ENCODE measurements around the gene ZFP92.

DNA sequence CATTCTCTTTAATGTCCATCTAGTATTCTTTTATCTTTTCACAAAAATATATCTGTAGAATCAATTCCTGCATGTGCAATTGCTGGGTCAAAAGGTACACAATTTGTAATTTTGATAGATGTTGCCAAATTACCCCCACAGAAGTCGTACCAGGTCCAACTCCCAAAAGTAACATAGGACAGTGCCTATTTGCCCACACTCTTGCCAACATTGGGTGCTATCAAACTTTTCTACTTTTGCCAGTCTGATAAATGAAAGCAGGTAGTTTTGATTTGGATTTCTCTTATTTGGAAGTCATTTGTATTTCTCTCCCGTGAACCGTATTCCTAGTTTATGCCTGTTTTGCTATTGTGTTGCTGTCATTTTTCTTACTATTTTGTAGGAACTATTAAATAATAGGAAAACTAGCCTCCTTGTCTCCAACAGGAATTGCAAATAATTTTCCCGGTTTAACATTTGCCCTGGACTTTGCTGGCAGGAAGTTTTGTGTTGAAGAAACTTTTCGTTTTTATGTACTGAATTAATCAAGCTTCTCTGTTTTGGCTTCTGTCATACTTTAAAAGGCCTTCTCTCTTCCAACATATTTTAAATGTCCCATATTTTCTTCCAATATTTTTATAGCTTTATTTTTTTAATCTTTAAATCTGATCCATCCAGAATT lies 44.3 kb upstream of the ZFP92 start:
- TF ChIP-seq CTCF (IDR thresholded peaks at IDR 0.05) (no peak), POLR2A (IDR thresholded peaks at IDR 0.05) (no peak)
